Heart right ventricle (tissue), 16 donors: ENCODE results near the gene PTPN21. TPM values are rescaled to one million over a fixed set of nuclear protein-coding genes. Genes with fewer than 3 reads are reported as not detected.

Experiments used
- ATAC-seq, 8 donors: fragments of 200-7000 bp; cut with Tn5 transposase; one replicate each; pipeline ENCODE4 v1.9.1; 2020; ENCODE audit warnings: mild to moderate bottlenecking in 8 of 8, moderate library complexity in 8 of 8, moderate number of reproducible peaks in 1 of 8
- DNase-seq, 2 donors: peaks; one replicate each; pipeline ENCODE4 v3.0.0-alpha.2; 2020
- H3K27ac ChIP-seq, 10 donors: fragments of 200-600 bp; sonication (generic) in 2 of 10; one replicate each; pipeline versions ENCODE4 v1.5.0 to v1.8.0; 2020 to 2022; ENCODE audit warnings: mild to moderate bottlenecking in 3 of 10
- H3K27me3 ChIP-seq, 7 donors: fragments of 200-600 bp; one replicate each; pipeline ENCODE4 v1.8.0; 2021 to 2022; ENCODE audit warnings: mild to moderate bottlenecking in 2 of 7
- H3K36me3 ChIP-seq, 9 donors: fragments of 200-600 bp; sonication (generic) in 1 of 9; one replicate each; pipeline versions ENCODE4 v1.5.0 to v1.8.0; 2020 to 2022; ENCODE audit warnings: mild to moderate bottlenecking in 2 of 9
- H3K4me1 ChIP-seq, 9 donors: fragments of 200-600 bp; sonication (generic) in 1 of 9; one replicate each; pipeline versions ENCODE4 v1.5.0 to v1.8.0; 2020 to 2022; ENCODE audit warnings: mild to moderate bottlenecking in 4 of 9
- H3K4me3 ChIP-seq, 10 donors: fragments of 200-600 bp; sonication (generic) in 2 of 10; one replicate each; pipeline versions ENCODE4 v1.5.0 to v1.8.0; 2020 to 2022; ENCODE audit warnings: mild to moderate bottlenecking in 7 of 10, moderate library complexity in 2 of 10
- H3K9me3 ChIP-seq, 11 donors: fragments of 200-600 bp in 10 of 11; sonication (generic) in 2 of 11; one replicate each; pipeline versions ENCODE4 v1.5.0 to v1.8.0; 2013 to 2022; ENCODE audit warnings: mild to moderate bottlenecking in 2 of 11, control low read depth in 1 of 11, moderate library complexity in 1 of 11
- CTCF ChIP-seq, 9 donors: fragments of 200-600 bp; sonication (generic) in 2 of 9; IDR thresholded peaks; one replicate each; pipeline versions ENCODE4 v1.5.0 to v1.8.0; 2021 to 2022; ENCODE audit warnings: antibody characterized with exemption in 9 of 9, mild to moderate bottlenecking in 5 of 9, moderate library complexity in 1 of 9
- WGBS, 2 donors: extraction: QIAGEN DNeasy Blood & Tissue Kit; methylation state at CpG; one replicate each; pipeline ENCODE4 v1.1.7; 2013; ENCODE audit warnings: inconsistent platforms in 1 of 2; 5-methylcytosine and 5-hydroxymethylcytosine counted together
- intact Hi-C, 10 donors: fragments of 100-400 bp; cut with DNase I; formaldehyde crosslinking; loops; one replicate each; pipeline versions ENCODE4 v1.11.1 to v1.14.2; 2022
- polyA plus RNA-seq, 2 donors: library from polyadenylated mRNA; stranded (reverse); fragments of 200-250 nt; gene quantifications; one replicate each; pipeline ENCODE4 v1.2.3, GENCODE V29; 2013
- total RNA-seq, 10 donors: library from RNA; stranded (reverse); fragmentation: NEBNext Ultra II Directional in 3 of 10; extraction: Animal tissue kit (Norgen Biotek cat#: 25700) in 3 of 10; gene quantifications; one replicate each; pipeline versions ENCODE4 v1.2.1 to v1.2.4, GENCODE V29; 2021 to 2023
- donor health status: Arrhythmogenic right ventricular cardiomyopathy.
- donor health status: ischemic (EF 13 %, LVEDD 7.1; RV severe dilation, severe dysfunction).
- donor health status: healthy with polysubstance abuse.
- donor health status: DM: no; HTN: yes; CAD: no.
- donor health status: DM: no; HTN: no; CAD: no.
- donor health status: ischemic (EF 25% LVEDD 6.9; RV normal size, moderate dysfunction).
- donor health status: ischemic (EF 25% LVEDD 5.7; RV mildly dilated, moderate dysfunction).
- donor health status: healthy.
- donor health status: DM: yes; HTN: yes; CAD: no.
- donor health status: Ischemic cardiomyopathy.
- donor health status: ischemic (EF 35%, LVEDD 5.7; RV mildly dilated, moderate dysfunction).
- donor health status: nonischemic (EF 11% LVEDD 7.7; RV severe dilation, severe dysfunction).
- donor health status: DM: yes; HTN: yes; CAD: no.
- donor health status: PGD.
- donor health status: ischemic (EF 29% LVEDD 5.4; RV normal size, mild dysfunction).
- donor health status: nonischemic (EF 23%, LVEDD 6.1; RV moderate dilation, normal function).

The PTPN21 gene
- total and polyA plus RNA-seq, 12 donors: 5.3 to 62.1 (median 34.9) TPM

- no peak for TF ChIP-seq CTCF (IDR thresholded peaks at IDR 0.05)
- intact Hi-C loops: loop anchor here in 8 of 10 donors (2.0 to 10.0 kb wide), 5 partner anchors 70 to 551 kb away; partner anchors contain the start of gene SPATA7 (in 1 of the 8)
- 0 to 1% methylated on average over 95 to 99 of the region's 99 CpGs for WGBS, 2 donors
Observed at GRCh38 chr14:88562831-88563686, 8.3 kb upstream of the PTPN21 start, which contains the start of gene ZC3H14. ZC3H14 (plus strand) TSS chr14:88563037; CDS start chr14:88563134, 97 bp downstream.

GRCh38 chr14:88562532-88562830 is 7.7 kb upstream of the PTPN21 start:
- peaks cover 0 to 12% (median 0%) of the 10 kb centered on the region in 9 donors for H3K36me3 ChIP-seq
- ATAC-seq: no peak
- DNase-seq: no peak
- peaks cover 2 to 24% (median 21%) of the 10 kb centered on the region in 9 donors for H3K4me1 ChIP-seq
- intact Hi-C loops: loop anchor here in 8 of 10 donors (2.0 to 10.0 kb wide), 5 partner anchors 70 to 550 kb away; partner anchors contain the start of gene SPATA7 (in 1 of the 8)
- peak overlapping the region in 9 of 10 donors; percentile 87 to 97 (median 95) for H3K27ac ChIP-seq
- 26 to 29% methylated on average over 5 of the region's 5 CpGs for WGBS, 2 donors
- no peak for TF ChIP-seq CTCF (IDR thresholded peaks at IDR 0.05)
- H3K27me3 ChIP-seq: no peaks in the 10 kb centered on the region
- peak overlapping the region; percentile 69 to 98 (median 87) for H3K4me3 ChIP-seq
- no peaks in the 10 kb centered on the region for H3K9me3 ChIP-seq

More at GRCh38 chr14:88562831-88563686, 8.3 kb upstream of the PTPN21 start, which contains the start of gene ZC3H14:
- Histone ChIP-seq H3K27me3 (no peaks in the 10 kb centered on the region), H3K4me3 (peak within 1 kb of the TSS; percentile 69 to 98 (median 87)), H3K27ac (peak within 1 kb of the TSS; percentile 76 to 97 (median 94)), H3K36me3 (peaks cover 0 to 18% (median 3%) of the 10 kb centered on the region in 9 donors), H3K4me1 (peaks cover 2 to 24% (median 21%) of the 10 kb centered on the region in 9 donors), H3K9me3 (no peaks in the 10 kb centered on the region)
- peak; percentile 98 to 99 (median 98) for ATAC-seq
- DNase-seq: peak; percentile 82 to 91

- 7 to 8% methylated on average over 1 of the region's 1 CpG for WGBS, 2 donors
- Histone ChIP-seq H3K27me3 (peaks cover 0 to 22% (median 0%) of the 10 kb centered on the region in 7 donors), H3K4me3 (no peak overlapping the region), H3K27ac (no peak overlapping the region), H3K9me3 (no peaks in the 10 kb centered on the region), H3K36me3 (peaks cover 0 to 3% (median 0%) of the 10 kb centered on the region in 9 donors), H3K4me1 (peaks cover 5 to 36% (median 26%) of the 10 kb centered on the region in 9 donors)
- TF ChIP-seq CTCF (IDR thresholded peaks at IDR 0.05): peak in 8 of 9 donors; percentile 14 to 59 (median 38)
- DNase-seq (no peak), ATAC-seq (no peak)
- intact Hi-C loops: loop anchor here in 6 of 10 donors (5.0 to 10.0 kb wide), 4 partner anchors 68 to 548 kb away; partner anchors contain the start of gene SPATA7 (in 3 of the 6)
Observed at GRCh38 chr14:88559852-88560251, 5.0 kb upstream of the PTPN21 start.

GRCh38 chr14:88556581-88556980 is 1.8 kb upstream of the PTPN21 start:
- Histone ChIP-seq H3K36me3 (no peaks in the 10 kb centered on the region), H3K9me3 (no peaks in the 10 kb centered on the region), H3K27ac (peak overlapping the region in 5 of 10 donors; percentile 17 to 92 (median 28)), H3K4me3 (no peak overlapping the region), H3K4me1 (peaks cover 3 to 44% (median 32%) of the 10 kb centered on the region in 9 donors), H3K27me3 (peaks cover 0 to 55% (median 0%) of the 10 kb centered on the region in 7 donors)
- no peak for TF ChIP-seq CTCF (IDR thresholded peaks at IDR 0.05)
- ATAC-seq: no peak
- intact Hi-C loops: loop anchor here in 2 of 10 donors (10.0 kb wide), 1 partner anchor 172 kb away; the partner anchor contains the start of gene SPATA7 (in 2 of the 2)
- no peak for DNase-seq
- WGBS, 2 donors: 28 to 30% methylated on average over 3 of the region's 3 CpGs
